ENCODE measurements around the gene OTOP3. TPM values are rescaled to one million over a fixed set of nuclear protein-coding genes. Genes with fewer than 3 reads are reported as not detected.

Gene OTOP3
- total and polyA plus RNA-seq, 2 experiments from 2014 or later = not detected

DNA sequence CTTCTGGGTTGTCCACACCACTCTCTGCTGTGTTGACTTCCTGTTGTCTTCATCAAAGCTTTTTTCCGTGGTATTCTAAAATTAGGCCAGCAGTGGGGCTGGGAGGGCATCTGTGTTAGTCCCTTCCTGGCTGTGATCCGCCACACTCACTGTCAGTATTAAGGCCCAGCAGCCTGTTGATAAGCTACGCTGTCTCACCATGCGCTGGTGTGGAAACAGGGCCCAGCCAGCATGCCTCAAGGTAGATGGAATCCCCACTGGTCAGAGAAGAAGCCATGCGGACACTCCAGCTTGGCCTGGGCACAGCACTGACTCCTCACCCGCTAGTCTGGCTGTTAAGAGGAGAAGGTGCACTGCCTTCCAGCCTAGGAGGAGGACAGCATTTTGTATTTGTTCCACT, 63.1 kb downstream of the OTOP3 start (continued):
- TF ChIP-seq POLR2AphosphoS5 (IDR thresholded peaks at IDR 0.05; ENCODE audit: low read depth) = no peak
- TF ChIP-seq ZNF331 (CRISPR knock-in tag; IDR thresholded peaks at IDR 0.05; ENCODE audit: low read depth) = no peak
- no peak for TF ChIP-seq STAT1 (IDR thresholded peaks at IDR 0.05; ENCODE audit: unreplicated experiment)
- TF ChIP-seq JUNB (IDR thresholded peaks at IDR 0.05; ENCODE audit: unreplicated experiment) = no peak
- TF ChIP-seq, protein P1, sequence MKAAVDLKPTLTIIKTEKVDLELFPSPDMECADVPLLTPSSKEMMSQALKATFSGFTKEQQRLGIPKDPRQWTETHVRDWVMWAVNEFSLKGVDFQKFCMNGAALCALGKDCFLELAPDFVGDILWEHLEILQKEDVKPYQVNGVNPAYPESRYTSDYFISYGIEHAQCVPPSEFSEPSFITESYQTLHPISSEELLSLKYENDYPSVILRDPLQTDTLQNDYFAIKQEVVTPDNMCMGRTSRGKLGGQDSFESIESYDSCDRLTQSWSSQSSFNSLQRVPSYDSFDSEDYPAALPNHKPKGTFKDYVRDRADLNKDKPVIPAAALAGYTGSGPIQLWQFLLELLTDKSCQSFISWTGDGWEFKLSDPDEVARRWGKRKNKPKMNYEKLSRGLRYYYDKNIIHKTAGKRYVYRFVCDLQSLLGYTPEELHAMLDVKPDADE (IDR thresholded peaks at IDR 0.05) = no peak
- TF ChIP-seq, protein P2, sequence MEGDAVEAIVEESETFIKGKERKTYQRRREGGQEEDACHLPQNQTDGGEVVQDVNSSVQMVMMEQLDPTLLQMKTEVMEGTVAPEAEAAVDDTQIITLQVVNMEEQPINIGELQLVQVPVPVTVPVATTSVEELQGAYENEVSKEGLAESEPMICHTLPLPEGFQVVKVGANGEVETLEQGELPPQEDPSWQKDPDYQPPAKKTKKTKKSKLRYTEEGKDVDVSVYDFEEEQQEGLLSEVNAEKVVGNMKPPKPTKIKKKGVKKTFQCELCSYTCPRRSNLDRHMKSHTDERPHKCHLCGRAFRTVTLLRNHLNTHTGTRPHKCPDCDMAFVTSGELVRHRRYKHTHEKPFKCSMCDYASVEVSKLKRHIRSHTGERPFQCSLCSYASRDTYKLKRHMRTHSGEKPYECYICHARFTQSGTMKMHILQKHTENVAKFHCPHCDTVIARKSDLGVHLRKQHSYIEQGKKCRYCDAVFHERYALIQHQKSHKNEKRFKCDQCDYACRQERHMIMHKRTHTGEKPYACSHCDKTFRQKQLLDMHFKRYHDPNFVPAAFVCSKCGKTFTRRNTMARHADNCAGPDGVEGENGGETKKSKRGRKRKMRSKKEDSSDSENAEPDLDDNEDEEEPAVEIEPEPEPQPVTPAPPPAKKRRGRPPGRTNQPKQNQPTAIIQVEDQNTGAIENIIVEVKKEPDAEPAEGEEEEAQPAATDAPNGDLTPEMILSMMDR (conservative IDR thresholded peaks at IDR 0.05; ENCODE audit: low read depth in 2 of 2) = no peak

DNA sequence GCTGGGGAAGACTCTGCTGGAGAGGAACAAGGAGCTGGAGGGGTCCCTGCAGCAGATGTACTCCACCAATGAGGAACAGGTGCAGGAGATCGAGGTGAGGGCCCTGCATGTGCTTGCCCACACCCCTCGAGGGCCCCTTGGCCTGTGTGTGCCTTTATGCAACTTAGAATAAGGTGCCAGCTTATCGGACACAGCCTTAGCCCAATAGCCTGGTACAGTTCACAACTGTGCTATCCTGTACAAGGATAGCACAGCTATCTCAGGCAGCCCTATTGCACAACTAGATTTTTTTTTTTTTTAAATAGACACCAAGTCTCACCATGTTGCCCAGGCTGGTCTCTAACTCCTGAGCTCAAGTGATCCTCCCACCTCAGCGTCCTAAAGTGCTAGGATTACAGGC, 63.8 kb downstream of the OTOP3 start:
- H3K36me3 ChIP-seq (ENCODE audit: insufficient read depth) = peaks cover 3% of the 10 kb centered on the region; the same call in 1 of the 2 replicates
- H3K4me3 Mint-ChIP-seq = no peak overlapping the region
- no peak overlapping the region for H3K27ac Mint-ChIP-seq
- H3K4me1 Mint-ChIP-seq = no peaks in the 10 kb centered on the region; the same call in 2 of the 3 replicates
- H3K4me2 ChIP-seq = no peak overlapping the region
- H3K27me3 Mint-ChIP-seq (ENCODE audit: insufficient read depth, low read depth, poor library complexity) = peaks cover 6% of the 10 kb centered on the region
- peaks cover 13% of the 10 kb centered on the region; the same call in 2 of the 3 replicates for H3K36me3 Mint-ChIP-seq (ENCODE audit: low read depth)
- H3K27me3 ChIP-seq (ENCODE audit: insufficient read depth) = no peaks in the 10 kb centered on the region
- H3K27ac ChIP-seq (ENCODE audit: low read depth) = no peak overlapping the region
- H3K4me3 ChIP-seq = no peak overlapping the region
- no peaks in the 10 kb centered on the region for H3K9me2 ChIP-seq (ENCODE audit: insufficient read depth)
- no peaks in the 10 kb centered on the region for H3K79me2 ChIP-seq (replicated peaks; ENCODE audit: insufficient read depth)
- DNase-seq (ENCODE audit: low spot score) = no peak
- no peak for ATAC-seq
- no peaks in the 10 kb centered on the region for H3K4me1 ChIP-seq (ENCODE audit: insufficient read depth)
- no peak overlapping the region for H2AFZ ChIP-seq
- H4K20me1 ChIP-seq (replicated peaks; ENCODE audit: insufficient read depth) = peaks cover 11% of the 10 kb centered on the region; the same call in 1 of the 2 replicates
- H3F3A ChIP-seq (replicated peaks; ENCODE audit: low read depth) = no peaks in the 10 kb centered on the region
- H3K9me3 Mint-ChIP-seq = no peaks in the 10 kb centered on the region
- TF ChIP-seq, protein P2 (conservative IDR thresholded peaks at IDR 0.05; ENCODE audit: low read depth in 2 of 2) = no peak
- TF ChIP-seq EZH2 (IDR thresholded peaks at IDR 0.05; ENCODE audit: low read depth, unreplicated experiment) = no peak
- no peak for TF ChIP-seq ZNF331 (CRISPR knock-in tag; IDR thresholded peaks at IDR 0.05; ENCODE audit: low read depth)
- TF ChIP-seq, protein P1 (IDR thresholded peaks at IDR 0.05) = no peak
- TF ChIP-seq CREB1 (CRISPR knock-in tag; IDR thresholded peaks at IDR 0.05; ENCODE audit: low read depth) = no peak
- TF ChIP-seq POLR2AphosphoS5 (IDR thresholded peaks at IDR 0.05; ENCODE audit: low read depth) = no peak
- TF ChIP-seq, protein P3, sequence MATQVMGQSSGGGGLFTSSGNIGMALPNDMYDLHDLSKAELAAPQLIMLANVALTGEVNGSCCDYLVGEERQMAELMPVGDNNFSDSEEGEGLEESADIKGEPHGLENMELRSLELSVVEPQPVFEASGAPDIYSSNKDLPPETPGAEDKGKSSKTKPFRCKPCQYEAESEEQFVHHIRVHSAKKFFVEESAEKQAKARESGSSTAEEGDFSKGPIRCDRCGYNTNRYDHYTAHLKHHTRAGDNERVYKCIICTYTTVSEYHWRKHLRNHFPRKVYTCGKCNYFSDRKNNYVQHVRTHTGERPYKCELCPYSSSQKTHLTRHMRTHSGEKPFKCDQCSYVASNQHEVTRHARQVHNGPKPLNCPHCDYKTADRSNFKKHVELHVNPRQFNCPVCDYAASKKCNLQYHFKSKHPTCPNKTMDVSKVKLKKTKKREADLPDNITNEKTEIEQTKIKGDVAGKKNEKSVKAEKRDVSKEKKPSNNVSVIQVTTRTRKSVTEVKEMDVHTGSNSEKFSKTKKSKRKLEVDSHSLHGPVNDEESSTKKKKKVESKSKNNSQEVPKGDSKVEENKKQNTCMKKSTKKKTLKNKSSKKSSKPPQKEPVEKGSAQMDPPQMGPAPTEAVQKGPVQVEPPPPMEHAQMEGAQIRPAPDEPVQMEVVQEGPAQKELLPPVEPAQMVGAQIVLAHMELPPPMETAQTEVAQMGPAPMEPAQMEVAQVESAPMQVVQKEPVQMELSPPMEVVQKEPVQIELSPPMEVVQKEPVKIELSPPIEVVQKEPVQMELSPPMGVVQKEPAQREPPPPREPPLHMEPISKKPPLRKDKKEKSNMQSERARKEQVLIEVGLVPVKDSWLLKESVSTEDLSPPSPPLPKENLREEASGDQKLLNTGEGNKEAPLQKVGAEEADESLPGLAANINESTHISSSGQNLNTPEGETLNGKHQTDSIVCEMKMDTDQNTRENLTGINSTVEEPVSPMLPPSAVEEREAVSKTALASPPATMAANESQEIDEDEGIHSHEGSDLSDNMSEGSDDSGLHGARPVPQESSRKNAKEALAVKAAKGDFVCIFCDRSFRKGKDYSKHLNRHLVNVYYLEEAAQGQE (IDR thresholded peaks at IDR 0.05; ENCODE audit: unreplicated experiment) = no peak
- no peak for TF ChIP-seq NANOG (IDR thresholded peaks at IDR 0.05; ENCODE audit: borderline replicate concordance)
- no peak for TF ChIP-seq STAT1 (IDR thresholded peaks at IDR 0.05; ENCODE audit: unreplicated experiment)
- TF ChIP-seq EZH2phosphoT487 (IDR thresholded peaks at IDR 0.05; ENCODE audit: unreplicated experiment) = no peak
- TF ChIP-seq ZNF114 (CRISPR knock-in tag; IDR thresholded peaks at IDR 0.05) = no peak

Data from GM23338 (cell line).